H1 (cell line): Measurements from ENCODE around the gene LDB1. TPM values are rescaled to one million over a fixed set of nuclear protein-coding genes. Genes with fewer than 3 reads are reported as not detected.

Source experiments
- CTCF ChIA-PET: fragments of 300-600 bp; sonication (Branson Sonifier 250); formaldehyde crosslinking; loops from one replicate; lab custom pipeline; 2021; ENCODE audit not compliant: partially characterized antibody; lab: Charles Lee
- POLR2A ChIA-PET: fragments of 300-600 bp; sonication (Branson Sonifier 250); formaldehyde crosslinking; loops from one replicate; lab custom pipeline; 2021; ENCODE audit warnings: inconsistent platforms; ENCODE audit not compliant: partially characterized antibody; lab: Charles Lee
- DNase-seq, 2 experiments: peaks; one replicate each; pipeline versions ENCODE4 v3.0.0 to v3.0.0-alpha.2; 2010 to 2022; ENCODE audit warnings: low spot score in 2 of 2, low read depth in 1 of 2, mixed read lengths in 1 of 2
- FAIRE-seq: peaks from 2 replicates; lab custom pipeline; 2011; peaks lifted over from hg19 to GRCh38; lab: Jason Lieb, UNC
- H2AFZ ChIP-seq: 2 replicates; pipeline ENCODE4 v1.8.1; 2012; ENCODE audit warnings: low read length, inconsistent platforms
- H2AK5ac ChIP-seq: 2 replicates; pipeline ENCODE4 v1.6.1; 2013; ENCODE audit warnings: low read depth, low read length
- H2BK120ac ChIP-seq: replicated peaks from 2 replicates; pipeline ENCODE3; 2013; ENCODE audit warnings: low read depth, low read length, inconsistent platforms
- H2BK12ac ChIP-seq: 2 replicates; pipeline ENCODE4 v1.6.1; 2013; ENCODE audit warnings: low read depth, low read length
- H2BK15ac ChIP-seq: 2 replicates; pipeline ENCODE4 v1.6.1; 2013; ENCODE audit warnings: low read length
- H2BK20ac ChIP-seq: 2 replicates; pipeline ENCODE4 v1.6.1; 2013; ENCODE audit warnings: low read length
- H2BK5ac ChIP-seq: 2 replicates; pipeline ENCODE4 v1.6.1; 2013; ENCODE audit warnings: low read depth, low read length
- H3K14ac ChIP-seq: 2 replicates; pipeline ENCODE4 v1.6.1; 2013; ENCODE audit warnings: inconsistent platforms; ENCODE audit not compliant: insufficient read length
- H3K18ac ChIP-seq: 2 replicates; pipeline ENCODE4 v1.6.1; 2013; ENCODE audit warnings: low read length; ENCODE audit errors: extremely low read depth
- H3K23ac ChIP-seq: 2 replicates; pipeline ENCODE4 v1.6.1; 2013; ENCODE audit warnings: inconsistent platforms; ENCODE audit not compliant: insufficient read length
- H3K23me2 ChIP-seq: 2 replicates; pipeline ENCODE4 v1.6.1; 2013; ENCODE audit warnings: low read depth, low read length
- H3K27ac ChIP-seq: 2 replicates; pipeline ENCODE4 v1.6.1; 2011; ENCODE audit warnings: low read depth, low read length, inconsistent platforms
- H3K27me3 ChIP-seq, 4 experiments: replicated peaks in 1 of 4; 1 replicate in 1 of 4; 2 replicates in 3 of 4; pipeline versions ENCODE4 v1.6.1 to v1.8.1; 2011 to 2013; ENCODE audit warnings: low read length in 3 of 4, mild to moderate bottlenecking in 3 of 4, inconsistent platforms in 2 of 4, mixed read lengths in 2 of 4, moderate library complexity in 1 of 4; ENCODE audit not compliant: control insufficient read depth in 3 of 4, insufficient read depth in 3 of 4; ENCODE audit errors: extremely low read depth in 1 of 4
- H3K36me3 ChIP-seq, 4 experiments: 2 replicates each; pipeline versions ENCODE4 v1.6.1 to v1.8.1; 2011 to 2013; ENCODE audit warnings: mild to moderate bottlenecking in 4 of 4, low read length in 3 of 4, moderate library complexity in 2 of 4, control low read depth in 1 of 4, inconsistent platforms in 1 of 4; ENCODE audit not compliant: insufficient read depth in 4 of 4, control insufficient read depth in 2 of 4
- H3K4ac ChIP-seq: replicated peaks from 2 replicates; pipeline ENCODE3; 2013; ENCODE audit warnings: low read length, low read depth, mixed read lengths, inconsistent platforms; ENCODE audit not compliant: insufficient read length
- H3K4me1 ChIP-seq, 4 experiments: replicated peaks in 1 of 4; 1 replicate in 1 of 4; 2 replicates in 3 of 4; pipeline versions ENCODE4 v1.6.1 to v1.8.1; 2011 to 2013; ENCODE audit warnings: low read length in 3 of 4, inconsistent platforms in 2 of 4, mixed read lengths in 1 of 4; ENCODE audit not compliant: insufficient read depth in 4 of 4, control insufficient read depth in 3 of 4
- H3K4me2 ChIP-seq, 2 experiments: 2 replicates each; pipeline versions ENCODE4 v1.6.1 to v1.8.1; 2011 to 2013; ENCODE audit warnings: low read depth in 2 of 2, low read length in 2 of 2, control low read depth in 1 of 2, inconsistent platforms in 1 of 2, mild to moderate bottlenecking in 1 of 2; ENCODE audit not compliant: insufficient read depth in 1 of 2
- H3K4me3 ChIP-seq, 4 experiments: fragments of 200-600, 300-600 bp in 1 of 4; sonication (generic), shearing (Covaris generic), sonication (Bioruptor Twin) in 1 of 4; 2 replicates each; pipeline versions ENCODE4 v1.5.1 to v1.8.1; 2011 to 2016; ENCODE audit warnings: low read length in 4 of 4, low read depth in 3 of 4, control low read depth in 2 of 4, inconsistent platforms in 2 of 4, mild to moderate bottlenecking in 2 of 4, mixed read lengths in 1 of 4, moderate library complexity in 1 of 4; ENCODE audit not compliant: insufficient read depth in 2 of 4; ENCODE audit errors: extremely low read depth in 1 of 4
- H3K56ac ChIP-seq: replicated peaks from 2 replicates; pipeline ENCODE3; 2013; ENCODE audit warnings: low read depth, mild to moderate bottlenecking, mixed read lengths, low read length, inconsistent platforms; ENCODE audit not compliant: insufficient read length
- H3K79me1 ChIP-seq: 2 replicates; pipeline ENCODE4 v1.6.1; 2013; ENCODE audit warnings: low read depth, low read length, control low read depth
- H3K79me2 ChIP-seq, 2 experiments: 2 replicates each; pipeline versions ENCODE4 v1.6.1 to v1.8.1; 2012 to 2013; ENCODE audit warnings: low read length in 2 of 2, mild to moderate bottlenecking in 2 of 2, inconsistent platforms in 1 of 2; ENCODE audit not compliant: insufficient read depth in 2 of 2, control insufficient read depth in 1 of 2
- H3K9ac ChIP-seq, 4 experiments: replicated peaks in 1 of 4; 1 replicate in 1 of 4; 2 replicates in 3 of 4; pipeline versions ENCODE4 v1.6.1 to v1.8.1; 2011 to 2013; ENCODE audit warnings: low read depth in 3 of 4, low read length in 3 of 4, control low read depth in 2 of 4, mild to moderate bottlenecking in 2 of 4, moderate library complexity in 2 of 4, inconsistent platforms in 1 of 4; ENCODE audit errors: extremely low read depth in 1 of 4
- H3K9me3 ChIP-seq, 2 experiments: 2 replicates each; pipeline versions ENCODE4 v1.6.1 to v1.8.1; 2012 to 2013; ENCODE audit warnings: mild to moderate bottlenecking in 2 of 2, moderate library complexity in 2 of 2, control low read depth in 1 of 2, inconsistent platforms in 1 of 2, low read depth in 1 of 2, low read length in 1 of 2, mixed read lengths in 1 of 2; ENCODE audit not compliant: insufficient read depth in 2 of 2
- H4K20me1 ChIP-seq, 2 experiments: replicated peaks in 1 of 2; 2 replicates each; pipeline versions ENCODE3 to v1.8.1; 2011 to 2013; ENCODE audit warnings: inconsistent platforms in 2 of 2, low read length in 2 of 2, mild to moderate bottlenecking in 1 of 2; ENCODE audit not compliant: insufficient read depth in 2 of 2, control insufficient read depth in 1 of 2
- H4K5ac ChIP-seq: 2 replicates; pipeline ENCODE4 v1.6.1; 2013; ENCODE audit warnings: low read length, low read depth, mixed read lengths, inconsistent platforms; ENCODE audit not compliant: insufficient read length
- H4K8ac ChIP-seq: 2 replicates; pipeline ENCODE4 v1.8.0; 2013; ENCODE audit warnings: mild to moderate bottlenecking, moderate library complexity, low read length, inconsistent platforms; ENCODE audit not compliant: insufficient read depth; ENCODE audit errors: extremely low read depth
- H4K91ac ChIP-seq: replicated peaks from 2 replicates; pipeline ENCODE3; 2013; ENCODE audit warnings: low read length, mixed read lengths, inconsistent platforms; ENCODE audit not compliant: insufficient read length
- CEBPB ChIP-seq: IDR thresholded peaks from 2 replicates; pipeline ENCODE4 v1.6.1; 2012; ENCODE audit warnings: low read depth, low read length
- POLR2A ChIP-seq, 2 experiments: IDR thresholded peaks; 1 replicate in 1 of 2; 2 replicates in 1 of 2; pipeline ENCODE4 v1.6.1; 2011; ENCODE audit warnings: low read depth in 2 of 2, low read length in 2 of 2, mild to moderate bottlenecking in 2 of 2; ENCODE audit errors: control extremely low read depth in 1 of 2
- WGBS, 2 experiments: shearing (Covaris generic) in 1 of 2; methylation state at CpG; one replicate each; pipeline versions ENCODE4 v1.1.6 to v1.1.7; 2013 to 2015; ENCODE audit warnings: low lambda C conversion rate in 2 of 2, mixed read lengths in 2 of 2, inconsistent platforms in 1 of 2, low coverage in 1 of 2, missing lambda C conversion rate in 1 of 2; ENCODE audit not compliant: insufficient replicate concordance in 2 of 2, insufficient coverage in 1 of 2, insufficient read length in 1 of 2; ENCODE audit errors: extremely low coverage in 1 of 2, missing lambda C conversion rate in 1 of 2; 5-methylcytosine and 5-hydroxymethylcytosine counted together
- polyA plus RNA-seq, 7 experiments: library from polyadenylated mRNA; depleted of rRNA in 3 of 7; stranded (reverse) in 5 of 7; unstranded in 2 of 7; fragments of >200 nt in 5 of 7; fragments of 200-250 nt in 2 of 7; gene quantifications; 1 replicate in 5 of 7; 2 replicates in 1 of 7; 4 replicates in 1 of 7; pipeline versions ENCODE4 v1.2.1 to v1.2.3, GENCODE V29; 2011 to 2013; ENCODE audit warnings: missing spikeins in 2 of 7, mixed read lengths in 2 of 7
- total RNA-seq: library from RNA; stranded (reverse); fragmentation: NEBNext Ultra II Directional; extraction: Animal tissue kit (Norgen Biotek cat#: 25700); gene quantifications from 2 replicates; pipeline ENCODE4 v1.2.1, GENCODE V29; 2021

Gene LDB1
- total and polyA plus RNA-seq, 2 of the 8 experiments (the other 6 are each of a cell fraction or from before 2014, with no cell fraction given) = 88.4 to 138 TPM

- Histone ChIP-seq H2BK12ac (no peak overlapping the region), H3K9me3 (no peaks in the 10 kb centered on the region), H2BK5ac (no peak overlapping the region), H3K23ac (no peak overlapping the region), H2BK120ac (no peak overlapping the region), H3K4me1 (peaks cover 0 to 10% (median 1%) of the 10 kb centered on the region in 4 experiments; a peak in 4 of 7 replicates), H3K14ac (no peak overlapping the region), H3K27me3 (no peaks in the 10 kb centered on the region), H3K4me3 (no peak overlapping the region), H3K27ac (no peak overlapping the region), H4K91ac (no peak overlapping the region), H2BK15ac (no peak overlapping the region), H3K36me3 (peaks cover 50 to 68% (median 63%) of the 10 kb centered on the region in 4 experiments), H4K8ac (no peak overlapping the region), H3K23me2 (peaks cover 2% of the 10 kb centered on the region; the same call in 1 of the 2 replicates), H3K79me1 (peaks cover 36% of the 10 kb centered on the region), H3K79me2 (peaks cover 26 to 83% of the 10 kb centered on the region in 2 experiments), H3K4me2 (no peak overlapping the region), H3K56ac (no peak overlapping the region), H3K18ac (no peak overlapping the region), H3K9ac (no peak overlapping the region), H4K5ac (no peak overlapping the region), H2AK5ac (no peak overlapping the region), H2BK20ac (no peak overlapping the region), H2AFZ (no peak overlapping the region), H3K4ac (no peak overlapping the region), H4K20me1 (peaks cover 41 to 52% of the 10 kb centered on the region in 2 experiments)
- DNase-seq (no peak), FAIRE-seq (no peak)
- CTCF ChIA-PET = interaction anchor here (0.6 to 3.8 kb wide), 8 partner anchors 8 to 67 kb away, joined by 3 to 20 read pairs (median 5); no protein-coding TSS in a partner anchor
- TF ChIP-seq POLR2A (IDR thresholded peaks at IDR 0.05; ENCODE audit: control extremely low read depth in 1 of 2, low read depth in 2 of 2, low read length in 2 of 2) (peak in 1 of 2 experiments; percentile 26; a peak in 1 of 3 replicates), CEBPB (no peak)
- POLR2A ChIA-PET = interaction anchor here (0.7 to 20.0 kb wide), 10 partner anchors 11 to 519 kb away, joined by 3 to 408 read pairs (median 4); partner anchors contain the start of genes LDB1 and NOLC1
- WGBS, 2 experiments = 93% methylated on average over 15 of the region's 15 CpGs; no CpG with 5 or more reads in 1 of the 2 experiments
These were observed 19.3 kb upstream of the LDB1 start for GRCh38 chr10:102139281-102140110.
